ENCODE data around the gene C1orf198.
A peak's percentile ranks its signal among the peaks of the same experiment; 100 is the strongest.

C1orf198 gene

DNA sequence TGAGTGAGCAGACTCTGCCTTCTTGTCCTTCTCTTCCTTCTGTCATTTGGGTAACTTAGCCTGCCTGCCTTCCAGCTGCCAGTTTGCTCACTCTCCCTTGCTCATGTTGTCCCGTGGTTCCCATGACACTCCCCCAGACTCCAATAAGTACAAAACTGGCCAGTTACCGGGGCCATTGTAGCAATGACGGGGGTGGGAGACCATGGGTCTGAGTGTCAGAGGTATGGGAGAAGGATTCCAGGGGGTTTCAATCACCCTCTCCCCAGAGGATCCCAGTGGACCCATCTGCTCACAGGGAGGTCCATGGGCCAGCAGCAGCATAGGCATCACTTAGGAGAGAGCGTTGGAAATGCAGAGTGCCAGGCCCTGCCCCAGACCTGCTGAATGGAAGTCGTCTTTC, 69.8 kb downstream of the C1orf198 start:
- TF ChIP-seq, protein P1, sequence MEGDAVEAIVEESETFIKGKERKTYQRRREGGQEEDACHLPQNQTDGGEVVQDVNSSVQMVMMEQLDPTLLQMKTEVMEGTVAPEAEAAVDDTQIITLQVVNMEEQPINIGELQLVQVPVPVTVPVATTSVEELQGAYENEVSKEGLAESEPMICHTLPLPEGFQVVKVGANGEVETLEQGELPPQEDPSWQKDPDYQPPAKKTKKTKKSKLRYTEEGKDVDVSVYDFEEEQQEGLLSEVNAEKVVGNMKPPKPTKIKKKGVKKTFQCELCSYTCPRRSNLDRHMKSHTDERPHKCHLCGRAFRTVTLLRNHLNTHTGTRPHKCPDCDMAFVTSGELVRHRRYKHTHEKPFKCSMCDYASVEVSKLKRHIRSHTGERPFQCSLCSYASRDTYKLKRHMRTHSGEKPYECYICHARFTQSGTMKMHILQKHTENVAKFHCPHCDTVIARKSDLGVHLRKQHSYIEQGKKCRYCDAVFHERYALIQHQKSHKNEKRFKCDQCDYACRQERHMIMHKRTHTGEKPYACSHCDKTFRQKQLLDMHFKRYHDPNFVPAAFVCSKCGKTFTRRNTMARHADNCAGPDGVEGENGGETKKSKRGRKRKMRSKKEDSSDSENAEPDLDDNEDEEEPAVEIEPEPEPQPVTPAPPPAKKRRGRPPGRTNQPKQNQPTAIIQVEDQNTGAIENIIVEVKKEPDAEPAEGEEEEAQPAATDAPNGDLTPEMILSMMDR (IDR thresholded peaks at IDR 0.05; ENCODE audit: borderline replicate concordance, insufficient read depth, low read depth, low read length), result no peak
- no peak overlapping the region for H3K4me3 ChIP-seq (ENCODE audit: low read depth, low read length)

DNA sequence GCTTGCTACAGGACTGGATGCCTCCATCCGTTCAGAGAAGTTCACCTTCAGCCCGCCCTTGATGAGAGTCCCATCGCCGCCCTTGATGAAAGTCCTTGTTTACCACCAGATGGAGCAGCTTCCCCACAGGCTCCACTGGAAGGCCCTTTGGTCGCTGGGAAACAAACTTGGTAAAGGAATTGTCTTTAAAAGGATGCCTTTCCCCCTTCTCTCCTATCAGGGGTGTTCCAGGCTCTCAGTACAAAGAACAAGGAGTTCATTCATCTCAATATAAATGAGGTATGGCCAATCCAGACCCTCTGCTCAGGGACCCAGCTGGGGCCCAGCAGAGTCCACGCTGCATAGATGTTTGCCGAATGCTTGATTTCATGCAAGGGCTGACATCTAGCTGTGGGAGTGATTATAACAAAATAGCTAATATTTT, 70.4 kb downstream of the C1orf198 start:
- H3K4me3 ChIP-seq (ENCODE audit: low read depth, low read length), result no peak overlapping the region
- TF ChIP-seq, protein P1 (IDR thresholded peaks at IDR 0.05; ENCODE audit: borderline replicate concordance, insufficient read depth, low read depth, low read length), result peak; percentile 25; the same call in 1 of the 2 replicates

DNA sequence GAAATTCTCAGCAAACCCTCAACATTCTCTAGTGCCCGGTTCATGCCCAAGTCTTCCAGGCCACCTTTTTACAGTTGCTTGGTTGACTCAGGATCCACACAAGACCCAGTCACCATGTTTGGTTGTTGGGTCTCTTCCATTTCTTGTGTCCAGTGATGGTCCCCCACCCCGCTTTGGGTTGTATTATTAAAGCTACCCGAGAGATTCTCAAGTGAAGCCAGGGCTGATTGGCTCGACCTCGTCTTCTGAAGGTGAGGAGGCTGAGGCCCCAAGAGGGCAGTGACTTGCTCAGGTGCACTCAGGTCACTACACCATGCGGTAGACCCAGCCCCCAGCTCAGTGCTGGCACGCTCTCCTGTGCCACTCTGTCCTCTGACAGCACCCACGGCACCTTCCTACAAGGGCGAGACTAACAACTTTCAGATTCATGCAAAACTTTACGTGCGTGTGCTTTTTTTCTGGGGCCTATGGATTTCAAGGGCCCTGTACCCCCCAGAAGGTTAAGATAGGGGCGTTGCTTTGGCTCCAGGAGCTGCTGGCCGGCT, 70.9 kb downstream of the C1orf198 start:
- no peak overlapping the region for H3K4me3 ChIP-seq (ENCODE audit: low read depth, low read length)
- TF ChIP-seq, protein P1 (IDR thresholded peaks at IDR 0.05; ENCODE audit: borderline replicate concordance, insufficient read depth, low read depth, low read length), result no peak

DNA sequence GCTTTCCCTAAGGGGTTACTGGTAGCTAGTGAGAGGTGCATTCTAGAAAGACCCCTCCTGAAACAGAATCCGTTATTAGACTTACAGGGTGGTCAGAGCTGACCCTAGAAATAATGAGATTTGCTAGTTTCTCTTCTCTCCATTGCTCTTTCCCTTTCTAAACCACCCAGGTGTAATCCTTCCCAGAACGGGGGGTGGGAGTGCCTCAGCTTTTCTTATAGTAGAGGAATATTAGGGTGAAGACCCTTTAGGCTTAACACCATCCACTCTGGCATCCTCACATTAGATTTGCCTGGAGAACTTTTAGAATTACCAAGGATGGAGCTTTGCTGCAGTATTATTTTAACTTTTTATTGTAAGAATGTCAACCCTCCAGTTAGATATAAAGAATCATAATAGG, 71.7 kb downstream of the C1orf198 start:
- no peak overlapping the region for H3K4me3 ChIP-seq (ENCODE audit: low read depth, low read length)
- TF ChIP-seq, protein P1 (IDR thresholded peaks at IDR 0.05; ENCODE audit: borderline replicate concordance, insufficient read depth, low read depth, low read length), result no peak

DNA sequence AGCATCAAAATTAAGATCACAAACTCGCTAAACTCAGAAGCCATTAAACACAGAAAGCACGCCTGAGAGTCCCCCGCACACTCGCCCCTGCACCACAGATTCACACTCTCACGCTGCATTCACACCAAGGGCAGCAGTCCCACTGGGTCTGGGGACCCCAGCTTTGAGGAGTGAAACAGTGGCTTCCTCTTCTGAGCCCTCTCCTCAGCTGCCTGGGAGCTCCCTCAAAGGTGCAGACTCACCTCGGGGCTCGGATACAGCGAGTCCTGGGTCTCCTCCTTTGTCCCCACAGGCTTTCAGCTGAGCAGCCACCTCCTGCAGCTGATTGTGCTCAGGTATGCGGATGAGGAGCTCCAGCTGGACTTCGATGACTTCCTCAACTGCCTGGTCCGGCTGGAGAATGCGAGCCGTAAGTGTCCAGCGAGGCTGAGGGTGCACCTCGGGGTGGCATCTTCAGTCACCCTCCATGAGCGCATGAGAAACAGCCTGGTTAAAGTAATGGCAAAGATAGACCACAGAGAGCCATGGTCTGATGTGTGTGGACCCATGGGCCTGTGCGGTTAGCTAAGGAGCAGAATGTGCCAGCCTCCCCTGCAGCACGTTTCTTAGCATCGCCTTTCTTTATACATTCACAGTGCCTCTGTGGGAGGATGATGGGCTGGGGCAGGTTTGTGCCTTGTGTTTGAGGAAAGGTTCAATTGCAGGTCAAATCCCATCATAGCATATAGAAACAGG, 73.3 kb downstream of the C1orf198 start:
- TF ChIP-seq, protein P1 (IDR thresholded peaks at IDR 0.05; ENCODE audit: borderline replicate concordance, insufficient read depth, low read depth, low read length), result no peak
- no peak overlapping the region for H3K4me3 ChIP-seq (ENCODE audit: low read depth, low read length)

DNA sequence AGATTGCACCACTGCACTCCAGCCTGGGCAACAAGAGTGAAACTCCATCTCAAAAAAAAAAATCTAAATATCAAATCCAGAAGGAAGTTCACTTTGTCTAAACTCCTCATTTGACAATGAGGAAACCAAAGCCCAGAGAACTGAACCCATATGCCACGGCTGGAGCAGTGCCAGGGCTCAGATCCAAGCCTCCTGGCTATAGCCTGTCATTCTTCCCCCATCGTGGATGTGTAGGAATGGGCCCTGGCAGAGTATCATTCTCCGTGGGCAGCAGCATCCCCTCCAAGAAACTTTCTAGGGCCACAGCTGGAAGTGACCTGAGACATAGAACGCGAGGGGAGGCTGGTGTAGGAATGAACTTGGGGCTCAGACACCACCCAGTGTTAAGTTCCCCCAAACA, 73.9 kb downstream of the C1orf198 start:
- H3K4me3 ChIP-seq (ENCODE audit: low read depth, low read length), result no peak overlapping the region
- TF ChIP-seq, protein P1 (IDR thresholded peaks at IDR 0.05; ENCODE audit: borderline replicate concordance, insufficient read depth, low read depth, low read length), result no peak

DNA sequence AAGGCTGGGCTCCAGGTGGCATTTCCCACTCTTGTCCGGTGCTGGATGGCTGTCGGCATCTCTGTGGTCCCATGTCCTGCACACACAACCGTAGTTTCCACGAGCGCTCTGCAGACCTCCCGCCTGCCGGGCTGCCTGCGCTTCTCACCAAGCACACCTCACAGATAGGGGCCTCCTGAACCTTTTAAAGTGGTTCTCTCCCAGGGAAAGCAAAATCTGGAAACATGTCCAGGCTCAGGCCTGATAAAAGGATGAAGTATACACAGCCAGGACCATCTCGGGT, 74.9 kb downstream of the C1orf198 start:
- no peak overlapping the region for H3K4me3 ChIP-seq (ENCODE audit: low read depth, low read length)
- TF ChIP-seq, protein P1 (IDR thresholded peaks at IDR 0.05; ENCODE audit: borderline replicate concordance, insufficient read depth, low read depth, low read length), result no peak
